Right ventricle myocardium superior (tissue), 1 donor: ENCODE data around the gene LOXL3. TPM values are rescaled to one million over a fixed set of nuclear protein-coding genes. Genes with fewer than 3 reads are reported as not detected.
A peak's percentile ranks its signal among the peaks of the same experiment; 100 is the strongest.

Experiments
- ATAC-seq: fragments of 200-7000 bp; cut with Tn5 transposase; one replicate; pipeline ENCODE4 v1.9.1; 2020; ENCODE audit warnings: mild to moderate bottlenecking; ENCODE audit not compliant: poor library complexity
- DNase-seq: peaks from one replicate; pipeline ENCODE4 v3.0.0-alpha.2; 2020
- intact Hi-C: fragments of 100-400 bp; cut with DNase I; formaldehyde crosslinking; loops from one replicate; pipeline ENCODE4 v1.11.2; 2022
- total RNA-seq: library from RNA; stranded (reverse); fragmentation: NEBNext Ultra II Directional; extraction: Animal tissue kit (Norgen Biotek cat#: 25700); gene quantifications from one replicate; pipeline ENCODE4 v1.2.1, GENCODE V29; 2021
- donor health status: DM: no; HTN: yes; CAD: no; lungs with severe emphysema.

LOXL3 gene
- total RNA-seq, 1 donor from 2014 or later, result 3.6 TPM

GRCh38 chr2:74514368-74515270 is 39.1 kb downstream of the LOXL3 start, which contains the start of gene TLX2:
Gene TLX2, plus strand, starts transcription at chr2:74514450. Its CDS starts 357 bp downstream, at chr2:74514807.
- ATAC-seq (peak; percentile 7), DNase-seq (no peak)
- intact Hi-C loops, result no loop called here

- intact Hi-C loops, result no loop called here
- DNase-seq (no peak), ATAC-seq (no peak)
Observed at GRCh38 chr2:74513605-74514367, 40.0 kb downstream of the LOXL3 start.

GRCh38 chr2:74512744-74513604 is 40.8 kb downstream of the LOXL3 start:
- DNase-seq, result no peak
- intact Hi-C loops, result no loop called here
- ATAC-seq, result no peak

- intact Hi-C loops, result no loop called here
Observed at GRCh38 chr2:74511104-74511989, 42.4 kb downstream of the LOXL3 start.

GRCh38 chr2:74510272-74510671 is 43.5 kb downstream of the LOXL3 start:
- DNase-seq, result no peak
- no peak for ATAC-seq
- intact Hi-C loops, result no loop called here

More at GRCh38 chr2:74511104-74511989, 42.4 kb downstream of the LOXL3 start:
- no peak for ATAC-seq
- no peak for DNase-seq

GRCh38 chr2:74507926-74508520 is 45.7 kb downstream of the LOXL3 start:
- DNase-seq (no peak), ATAC-seq (no peak)
- intact Hi-C loops, result no loop called here

- ATAC-seq (peak; percentile 97), DNase-seq (peak; percentile 100)
- intact Hi-C loops, result no loop called here
Observed at GRCh38 chr2:74507145-74507925, 46.4 kb downstream of the LOXL3 start, which contains the start of gene PCGF1. Gene PCGF1, minus strand, starts transcription at chr2:74507695. Its CDS starts 27 bp downstream, at chr2:74507668.

- no peak for ATAC-seq
- no peak for DNase-seq
- intact Hi-C loops, result no loop called here
Observed at GRCh38 chr2:74505448-74506246, 48.1 kb downstream of the LOXL3 start.

- intact Hi-C loops, result no loop called here
- ATAC-seq, result no peak
Observed at GRCh38 chr2:74504591-74504990, 49.2 kb downstream of the LOXL3 start.

GRCh38 chr2:74503506-74504475 is 50.0 kb downstream of the LOXL3 start:
- intact Hi-C loops, result no loop called here
- ATAC-seq, result no peak
- DNase-seq, result no peak

More at GRCh38 chr2:74504591-74504990, 49.2 kb downstream of the LOXL3 start:
- no peak for DNase-seq

GRCh38 chr2:74502720-74503505 is 50.8 kb downstream of the LOXL3 start:
- intact Hi-C loops, result no loop called here

GRCh38 chr2:74502147-74502719 is 51.5 kb downstream of the LOXL3 start:
- intact Hi-C loops, result no loop called here
- DNase-seq, result no peak
- peak; percentile 9 for ATAC-seq

More at GRCh38 chr2:74502720-74503505, 50.8 kb downstream of the LOXL3 start:
- ATAC-seq (peak; percentile 70), DNase-seq (peak; percentile 91)

GRCh38 chr2:74501335-74502071 is 52.2 kb downstream of the LOXL3 start:
- intact Hi-C loops, result loop anchor here (2.0 kb wide), 1 partner anchor 17 kb away; no protein-coding TSS in a partner anchor
- DNase-seq (no peak), ATAC-seq (no peak)
